Fibroblast of skin of left quadriceps (primary cell): Measurements from ENCODE around the gene MAST2.
A peak's percentile ranks its signal among the peaks of the same experiment; 100 is the strongest.
"Not testable (repeated sequence)": the region's sequence is repeated elsewhere in the genome, so short reads cannot be mapped to it uniquely, and the experiment has no call there.

Experiments used
- DNase-seq, 2 experiments: peaks; one replicate each; pipeline ENCODE4 v3.0.0-alpha.2; 2013; ENCODE audit warnings: low read depth in 2 of 2

MAST2 gene

GRCh38 chr1:46020010-46020409 lies 216.6 kb downstream of the MAST2 start:
- DNase-seq: no peak

DNA sequence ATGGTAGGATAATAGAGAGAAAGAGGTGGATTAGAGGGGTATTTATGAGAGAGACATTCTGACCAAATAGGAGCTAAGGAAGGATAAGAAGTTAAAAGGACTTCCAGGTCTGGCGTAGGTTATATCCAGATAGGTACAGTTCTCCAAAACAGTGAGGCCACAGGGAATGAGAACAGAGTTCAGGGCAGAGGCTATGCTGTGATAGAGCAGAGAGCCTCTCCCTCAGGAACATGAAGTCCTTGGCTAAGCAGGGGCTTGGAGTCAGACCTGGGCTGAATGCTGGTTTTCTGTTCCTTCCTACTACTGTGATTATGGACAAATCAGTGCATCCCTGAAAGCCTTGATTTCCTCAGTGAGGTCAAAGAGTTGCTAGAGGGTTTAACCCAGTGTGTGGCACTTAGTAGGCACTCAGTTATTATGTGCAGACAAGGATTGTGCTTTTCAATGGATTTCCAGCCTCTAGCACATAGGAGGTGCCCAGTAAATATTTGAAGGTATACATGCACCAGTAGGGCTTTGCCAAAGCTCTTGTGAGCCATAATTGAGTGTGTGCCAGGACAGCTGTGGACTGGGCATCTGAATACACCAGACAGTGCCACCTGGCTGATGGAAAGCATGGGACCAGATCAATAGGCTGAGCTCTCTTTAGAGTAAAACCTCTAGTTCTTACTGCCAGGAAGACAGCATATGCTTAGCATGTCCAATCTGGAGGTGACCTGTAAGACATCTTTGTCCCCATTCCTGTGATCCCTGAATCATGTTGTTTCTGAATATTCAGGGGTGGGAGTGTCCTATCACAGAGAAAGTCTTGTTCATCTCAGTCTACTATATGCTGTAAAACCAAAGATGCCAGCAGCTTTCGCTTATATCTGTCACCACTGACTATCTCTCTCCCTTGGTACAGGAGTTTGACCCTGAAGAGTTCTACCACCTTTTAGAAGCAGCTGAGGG lies 217.9 kb downstream of the MAST2 start:
- no peak for DNase-seq

DNA sequence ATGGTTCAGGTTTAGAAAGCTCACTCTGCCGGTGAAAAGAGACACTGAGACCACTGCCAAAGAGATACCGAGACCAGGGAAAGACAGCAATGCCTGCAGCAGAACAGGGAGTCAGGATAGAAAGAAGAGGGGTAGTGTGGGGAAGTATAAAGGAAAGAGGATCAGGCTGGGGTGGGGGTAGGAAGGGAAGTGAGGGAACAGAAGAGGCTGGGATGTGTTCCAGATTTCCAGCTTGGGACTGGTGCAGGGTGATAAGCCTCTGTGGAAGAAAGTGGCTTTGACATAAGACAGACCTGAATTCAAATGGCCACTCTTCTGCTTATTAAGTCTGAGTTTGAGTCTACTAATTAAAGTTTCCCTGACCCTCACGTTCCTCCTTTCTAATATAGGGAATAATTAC lies 223.1 kb downstream of the MAST2 start:
- no peak for DNase-seq

GRCh38 chr1:46027788-46028573 lies 224.6 kb downstream of the MAST2 start:
- no peak for DNase-seq

GRCh38 chr1:46030074-46030870 lies 226.9 kb downstream of the MAST2 start:
- DNase-seq: no peak

GRCh38 chr1:46030876-46031660 lies 227.7 kb downstream of the MAST2 start:
- no peak for DNase-seq

DNA sequence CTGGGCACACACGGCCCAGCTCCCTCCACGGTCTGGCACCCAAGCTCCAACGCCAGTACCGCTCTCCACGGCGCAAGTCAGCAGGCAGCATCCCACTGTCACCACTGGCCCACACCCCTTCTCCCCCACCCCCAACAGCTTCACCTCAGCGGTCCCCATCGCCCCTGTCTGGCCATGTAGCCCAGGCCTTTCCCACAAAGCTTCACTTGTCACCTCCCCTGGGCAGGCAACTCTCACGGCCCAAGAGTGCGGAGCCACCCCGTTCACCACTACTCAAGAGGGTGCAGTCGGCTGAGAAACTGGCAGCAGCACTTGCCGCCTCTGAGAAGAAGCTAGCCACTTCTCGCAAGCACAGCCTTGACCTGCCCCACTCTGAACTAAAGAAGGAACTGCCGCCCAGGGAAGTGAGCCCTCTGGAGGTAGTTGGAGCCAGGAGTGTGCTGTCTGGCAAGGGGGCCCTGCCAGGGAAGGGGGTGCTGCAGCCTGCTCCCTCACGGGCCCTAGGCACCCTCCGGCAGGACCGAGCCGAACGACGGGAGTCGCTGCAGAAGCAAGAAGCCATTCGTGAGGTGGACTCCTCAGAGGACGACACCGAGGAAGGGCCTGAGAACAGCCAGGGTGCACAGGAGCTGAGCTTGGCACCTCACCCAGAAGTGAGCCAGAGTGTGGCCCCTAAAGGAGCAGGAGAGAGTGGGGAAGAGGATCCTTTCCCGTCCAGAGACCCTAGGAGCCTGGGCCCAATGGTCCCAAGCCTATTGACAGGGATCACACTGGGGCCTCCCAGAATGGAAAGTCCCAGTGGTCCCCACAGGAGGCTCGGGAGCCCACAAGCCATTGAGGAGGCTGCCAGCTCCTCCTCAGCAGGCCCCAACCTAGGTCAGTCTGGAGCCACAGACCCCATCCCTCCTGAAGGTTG lies 231.4 kb downstream of the MAST2 start:
- no peak for DNase-seq

GRCh38 chr1:46036894-46037839 lies 233.8 kb downstream of the MAST2 start:
- DNase-seq: peak; percentile 51 to 60

- DNase-seq: no peak
Observed at GRCh38 chr1:46039571-46040052, 236.2 kb downstream of the MAST2 start.

- no peak for DNase-seq
Observed at GRCh38 chr1:46041551-46041950, 238.1 kb downstream of the MAST2 start.

DNA sequence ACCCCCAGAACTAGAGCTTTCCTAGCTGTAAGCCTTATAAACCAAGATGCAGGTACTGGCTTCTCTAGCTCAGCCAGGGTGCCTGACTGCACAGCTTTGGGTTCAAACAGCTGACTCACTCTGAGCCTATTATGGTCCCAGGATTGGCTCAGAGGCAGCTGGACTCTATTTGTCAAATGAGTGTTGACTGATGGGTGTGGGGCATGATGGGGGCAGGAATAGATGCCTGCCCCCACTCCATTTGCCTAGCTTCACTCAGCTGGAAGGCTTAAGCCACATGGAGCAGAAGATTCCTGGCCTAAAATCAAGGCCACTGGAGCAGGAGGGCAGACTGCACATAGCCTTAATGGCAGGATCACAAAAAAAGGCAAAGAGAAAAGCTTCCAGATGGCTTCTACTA lies 238.6 kb downstream of the MAST2 start:
- peak; percentile 4 to 8 for DNase-seq

GRCh38 chr1:46043458-46044017 lies 240.1 kb downstream of the MAST2 start:
- no peak for DNase-seq

GRCh38 chr1:46044116-46044515 lies 240.7 kb downstream of the MAST2 start:
- DNase-seq: no peak

DNA sequence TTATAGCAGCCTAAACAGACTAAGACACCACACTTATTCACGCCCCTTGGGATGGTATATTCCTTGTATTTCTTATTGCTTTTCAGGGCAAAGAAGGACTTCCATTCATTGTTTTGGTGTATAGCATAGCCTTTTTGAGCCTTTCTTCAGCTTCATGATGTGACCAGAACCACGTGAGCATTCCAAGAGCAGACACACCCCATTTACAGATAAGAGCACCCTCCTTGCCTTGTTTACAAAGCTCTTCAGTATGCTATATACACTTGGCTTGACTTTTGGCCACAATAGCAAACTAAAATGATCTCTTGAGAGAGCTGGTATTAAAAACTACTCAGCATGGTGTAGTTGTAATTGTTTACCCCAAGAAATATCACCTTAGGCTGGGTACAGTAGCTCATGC lies 250.3 kb downstream of the MAST2 start:
- no peak for DNase-seq

- DNase-seq: no peak
Observed at GRCh38 chr1:46056325-46056724, 252.9 kb downstream of the MAST2 start.

DNA sequence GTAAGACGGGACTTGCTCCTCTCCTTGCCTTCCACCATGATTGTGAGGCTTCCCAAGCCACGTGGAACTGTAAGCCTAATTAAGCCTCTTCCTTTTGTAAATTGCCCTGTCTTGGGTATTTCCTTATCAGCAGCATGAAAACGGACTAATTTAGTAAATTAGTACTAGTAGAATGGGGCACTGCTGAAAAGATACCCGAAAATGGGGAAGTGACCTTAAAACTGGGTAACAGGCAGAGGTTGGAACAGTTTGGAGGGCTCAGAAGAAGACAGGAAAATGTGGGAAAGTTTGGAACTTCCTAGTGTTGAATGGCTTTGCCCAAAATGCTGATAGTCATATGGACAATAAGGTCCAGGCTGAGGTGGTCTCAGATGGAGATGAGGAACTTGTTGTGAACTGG lies 253.8 kb downstream of the MAST2 start:
- not testable (repeated sequence) for DNase-seq

GRCh38 chr1:46057781-46058180 lies 254.4 kb downstream of the MAST2 start:
- no peak for DNase-seq

GRCh38 chr1:46058936-46059335 lies 255.5 kb downstream of the MAST2 start:
- DNase-seq: no peak
